HepG2 (cell line): Measurements from ENCODE around the gene RAP2A. TPM values are rescaled to one million over a fixed set of nuclear protein-coding genes. Genes with fewer than 3 reads are reported as not detected.

ENCODE experiments used
- ATF7 ChIP-seq, 2 experiments: fragments of 450-650 bp in 1 of 2; sonication (generic) in 1 of 2; formaldehyde crosslinking in 1 of 2; IDR thresholded peaks; 2 replicates each; pipeline versions ENCODE4 v1.4.0 to v1.6.1; 2016 to 2020; ENCODE audit warnings: antibody characterized with exemption in 1 of 2, mild to moderate bottlenecking in 1 of 2, missing genetic modification reagents in 1 of 2
- JUNB ChIP-seq: sonication (generic); formaldehyde crosslinking; IDR thresholded peaks from 2 replicates; pipeline ENCODE4 v1.8.0; 2022; ENCODE audit warnings: missing genetic modification reagents, mild to moderate bottlenecking, borderline replicate concordance
- KMT2A ChIP-seq: sonication (generic); formaldehyde crosslinking; IDR thresholded peaks from 2 replicates; pipeline ENCODE4 v1.4.0; 2020; ENCODE audit warnings: missing genetic modification reagents
- MBD4 ChIP-seq: IDR thresholded peaks from 2 replicates; pipeline ENCODE4 v1.6.1; 2012; ENCODE audit warnings: low read length, inconsistent platforms, borderline replicate concordance
- PRPF4 ChIP-seq: fragments of 200-400 bp; formaldehyde crosslinking; IDR thresholded peaks from 2 replicates; pipeline ENCODE4 v1.6.1; 2016; ENCODE audit warnings: low read length, low read depth; ENCODE audit not compliant: poor library complexity, severe bottlenecking
- REPIN1 ChIP-seq: sonication (generic); formaldehyde crosslinking; IDR thresholded peaks from 2 replicates; pipeline ENCODE4 v1.8.0; 2022; ENCODE audit warnings: missing genetic modification reagents, low read depth, mild to moderate bottlenecking, borderline replicate concordance
- SMC3 ChIP-seq: IDR thresholded peaks from 2 replicates; pipeline ENCODE4 v1.6.1; 2011; ENCODE audit warnings: low read length, improper control_type of control experiment
- SMYD3 ChIP-seq: sonication (generic); formaldehyde crosslinking; IDR thresholded peaks from 2 replicates; pipeline ENCODE4 v1.8.1; 2023; ENCODE audit warnings: mild to moderate bottlenecking, missing genetic modification reagents
- ZFYVE20 ChIP-seq: sonication (generic); formaldehyde crosslinking; IDR thresholded peaks from 2 replicates; pipeline ENCODE4 v1.8.0; 2023; ENCODE audit warnings: low read depth, mild to moderate bottlenecking, moderate library complexity, missing genetic modification reagents, borderline replicate concordance
- ZNF225 ChIP-seq: sonication (generic); formaldehyde crosslinking; IDR thresholded peaks from 2 replicates; pipeline ENCODE4 v1.4.0; 2020; ENCODE audit warnings: mild to moderate bottlenecking, missing genetic modification reagents
- ZNF282 ChIP-seq: fragments of 450-650 bp; IDR thresholded peaks from 2 replicates; pipeline ENCODE4 v1.6.1; 2018; ENCODE audit not compliant: partially characterized antibody
- ZNF331 ChIP-seq: sonication (generic); formaldehyde crosslinking; IDR thresholded peaks from 2 replicates; pipeline ENCODE4 v1.4.0; 2020; ENCODE audit warnings: missing genetic modification reagents
- ZNF607 ChIP-seq: sonication (generic); formaldehyde crosslinking; IDR thresholded peaks from 2 replicates; pipeline ENCODE4 v1.5.1; 2020; ENCODE audit warnings: missing genetic modification reagents, mild to moderate bottlenecking, borderline replicate concordance
- ZNF619 ChIP-seq: sonication (generic); formaldehyde crosslinking; IDR thresholded peaks from 2 replicates; pipeline ENCODE4 v1.4.0; 2020; ENCODE audit warnings: mild to moderate bottlenecking, missing genetic modification reagents
- ZNF761 ChIP-seq: sonication (generic); formaldehyde crosslinking; conservative IDR thresholded peaks from 2 replicates; pipeline ENCODE4 v1.4.0; 2020; ENCODE audit warnings: mild to moderate bottlenecking, missing genetic modification reagents
- ZSCAN25 ChIP-seq: sonication (generic); formaldehyde crosslinking; IDR thresholded peaks from 2 replicates; pipeline ENCODE4 v1.8.0; 2022; ENCODE audit warnings: mild to moderate bottlenecking, missing genetic modification reagents
- polyA plus RNA-seq, 8 experiments: library from polyadenylated mRNA; depleted of rRNA in 3 of 8; stranded (reverse) in 7 of 8; unstranded in 1 of 8; fragments of >200 nt; fragmentation: Illumina TruSeq in 4 of 8; extraction: Trizol in 4 of 8; gene quantifications; 2 replicates each; pipeline versions ENCODE4 v1.2.1 to v1.2.3, GENCODE V29; 2011 to 2016; ENCODE audit warnings: low read depth in 4 of 8, missing spikeins in 1 of 8, mixed read lengths in 1 of 8; ENCODE audit not compliant: insufficient read depth in 1 of 8
- total RNA-seq, 5 experiments: library from RNA; depleted of rRNA; stranded (reverse); fragments of >200 nt; fragmentation: Illumina TruSeq; extraction: Trizol; gene quantifications; 2 replicates each; pipeline ENCODE4 v1.2.3, GENCODE V29; 2016; ENCODE audit warnings: low read depth in 1 of 5
- TF ChIP-seq, protein P1 (sequence below): sonication (generic); formaldehyde crosslinking; IDR thresholded peaks from 2 replicates; pipeline ENCODE4 v1.5.0; 2020; ENCODE audit warnings: missing genetic modification reagents
- TF ChIP-seq, protein P2 (sequence below): sonication (generic); formaldehyde crosslinking; IDR thresholded peaks from 2 replicates; pipeline ENCODE4 v1.4.0; 2020; ENCODE audit warnings: missing genetic modification reagents
- TF ChIP-seq, protein P3 (sequence below): sonication (generic); formaldehyde crosslinking; IDR thresholded peaks from 2 replicates; pipeline ENCODE4 v1.5.1; 2020; ENCODE audit warnings: missing genetic modification reagents, mild to moderate bottlenecking, borderline replicate concordance
- TF ChIP-seq, protein P4 (sequence below): IDR thresholded peaks from 2 replicates; pipeline ENCODE4 v1.6.1; 2016; ENCODE audit warnings: missing genetic modification reagents, missing compliant biosample characterization

Gene RAP2A
- total and polyA plus RNA-seq, 2 of the 13 experiments (the other 11 are each of a cell fraction or from before 2014, with no cell fraction given): 9.9 to 23.1 TPM

DNA sequence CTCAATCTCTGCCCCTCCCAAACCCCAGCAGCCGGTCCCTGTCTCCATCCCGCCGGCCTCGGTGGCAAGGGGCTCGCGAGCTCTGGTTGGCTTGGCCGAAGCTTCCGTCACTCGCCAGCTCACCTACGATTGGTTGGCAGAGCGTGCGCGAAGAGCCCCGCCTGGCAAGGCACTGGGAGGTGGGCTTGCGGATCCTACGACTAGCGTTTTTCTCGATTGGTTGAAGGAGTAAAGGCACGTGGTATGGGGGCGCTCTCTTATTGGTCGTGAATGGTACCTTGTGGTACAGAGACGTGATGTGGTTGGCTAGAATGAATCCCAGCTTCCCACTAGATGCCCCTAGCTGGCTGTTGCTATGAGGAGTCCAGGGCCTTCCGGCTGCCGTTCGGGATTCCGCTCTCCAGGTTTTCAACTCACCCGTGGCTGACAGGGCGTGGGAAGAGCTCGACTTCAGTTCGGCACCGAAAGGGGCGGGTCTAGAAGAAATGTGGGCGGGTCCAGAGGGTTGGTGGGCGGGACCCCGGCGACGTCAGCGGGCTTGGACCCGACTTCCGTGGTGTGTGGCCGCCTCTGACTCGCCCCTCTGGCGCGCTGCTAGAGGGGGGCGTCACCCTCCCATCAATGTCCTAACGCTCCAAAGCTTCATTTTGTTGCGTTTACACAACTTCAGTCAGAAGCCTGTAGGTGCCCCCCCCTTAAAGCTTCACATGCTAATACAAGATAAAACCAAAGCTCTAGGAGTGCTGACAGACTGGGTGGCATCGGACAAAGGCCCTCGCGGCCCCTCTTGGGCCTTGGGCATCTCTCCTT lies 847 bp upstream of the RAP2A start (continued):
- TF ChIP-seq, protein P1, sequence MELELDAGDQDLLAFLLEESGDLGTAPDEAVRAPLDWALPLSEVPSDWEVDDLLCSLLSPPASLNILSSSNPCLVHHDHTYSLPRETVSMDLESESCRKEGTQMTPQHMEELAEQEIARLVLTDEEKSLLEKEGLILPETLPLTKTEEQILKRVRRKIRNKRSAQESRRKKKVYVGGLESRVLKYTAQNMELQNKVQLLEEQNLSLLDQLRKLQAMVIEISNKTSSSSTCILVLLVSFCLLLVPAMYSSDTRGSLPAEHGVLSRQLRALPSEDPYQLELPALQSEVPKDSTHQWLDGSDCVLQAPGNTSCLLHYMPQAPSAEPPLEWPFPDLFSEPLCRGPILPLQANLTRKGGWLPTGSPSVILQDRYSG (CRISPR knock-in tag): no peak
- TF ChIP-seq ZSCAN25 (CRISPR knock-in tag): no peak
- TF ChIP-seq, protein P2, sequence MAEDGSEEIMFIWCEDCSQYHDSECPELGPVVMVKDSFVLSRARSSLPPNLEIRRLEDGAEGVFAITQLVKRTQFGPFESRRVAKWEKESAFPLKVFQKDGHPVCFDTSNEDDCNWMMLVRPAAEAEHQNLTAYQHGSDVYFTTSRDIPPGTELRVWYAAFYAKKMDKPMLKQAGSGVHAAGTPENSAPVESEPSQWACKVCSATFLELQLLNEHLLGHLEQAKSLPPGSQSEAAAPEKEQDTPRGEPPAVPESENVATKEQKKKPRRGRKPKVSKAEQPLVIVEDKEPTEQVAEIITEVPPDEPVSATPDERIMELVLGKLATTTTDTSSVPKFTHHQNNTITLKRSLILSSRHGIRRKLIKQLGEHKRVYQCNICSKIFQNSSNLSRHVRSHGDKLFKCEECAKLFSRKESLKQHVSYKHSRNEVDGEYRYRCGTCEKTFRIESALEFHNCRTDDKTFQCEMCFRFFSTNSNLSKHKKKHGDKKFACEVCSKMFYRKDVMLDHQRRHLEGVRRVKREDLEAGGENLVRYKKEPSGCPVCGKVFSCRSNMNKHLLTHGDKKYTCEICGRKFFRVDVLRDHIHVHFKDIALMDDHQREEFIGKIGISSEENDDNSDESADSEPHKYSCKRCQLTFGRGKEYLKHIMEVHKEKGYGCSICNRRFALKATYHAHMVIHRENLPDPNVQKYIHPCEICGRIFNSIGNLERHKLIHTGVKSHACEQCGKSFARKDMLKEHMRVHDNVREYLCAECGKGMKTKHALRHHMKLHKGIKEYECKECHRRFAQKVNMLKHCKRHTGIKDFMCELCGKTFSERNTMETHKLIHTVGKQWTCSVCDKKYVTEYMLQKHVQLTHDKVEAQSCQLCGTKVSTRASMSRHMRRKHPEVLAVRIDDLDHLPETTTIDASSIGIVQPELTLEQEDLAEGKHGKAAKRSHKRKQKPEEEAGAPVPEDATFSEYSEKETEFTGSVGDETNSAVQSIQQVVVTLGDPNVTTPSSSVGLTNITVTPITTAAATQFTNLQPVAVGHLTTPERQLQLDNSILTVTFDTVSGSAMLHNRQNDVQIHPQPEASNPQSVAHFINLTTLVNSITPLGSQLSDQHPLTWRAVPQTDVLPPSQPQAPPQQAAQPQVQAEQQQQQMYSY (CRISPR knock-in tag): peak; percentile 99
- TF ChIP-seq ZNF607 (CRISPR knock-in tag): peak; percentile 30; the same call in 1 of the 2 replicates
- TF ChIP-seq, protein P3, sequence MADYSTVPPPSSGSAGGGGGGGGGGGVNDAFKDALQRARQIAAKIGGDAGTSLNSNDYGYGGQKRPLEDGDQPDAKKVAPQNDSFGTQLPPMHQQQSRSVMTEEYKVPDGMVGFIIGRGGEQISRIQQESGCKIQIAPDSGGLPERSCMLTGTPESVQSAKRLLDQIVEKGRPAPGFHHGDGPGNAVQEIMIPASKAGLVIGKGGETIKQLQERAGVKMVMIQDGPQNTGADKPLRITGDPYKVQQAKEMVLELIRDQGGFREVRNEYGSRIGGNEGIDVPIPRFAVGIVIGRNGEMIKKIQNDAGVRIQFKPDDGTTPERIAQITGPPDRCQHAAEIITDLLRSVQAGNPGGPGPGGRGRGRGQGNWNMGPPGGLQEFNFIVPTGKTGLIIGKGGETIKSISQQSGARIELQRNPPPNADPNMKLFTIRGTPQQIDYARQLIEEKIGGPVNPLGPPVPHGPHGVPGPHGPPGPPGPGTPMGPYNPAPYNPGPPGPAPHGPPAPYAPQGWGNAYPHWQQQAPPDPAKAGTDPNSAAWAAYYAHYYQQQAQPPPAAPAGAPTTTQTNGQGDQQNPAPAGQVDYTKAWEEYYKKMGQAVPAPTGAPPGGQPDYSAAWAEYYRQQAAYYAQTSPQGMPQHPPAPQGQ (CRISPR knock-in tag): no peak
- TF ChIP-seq PRPF4: no peak
- TF ChIP-seq ZNF225: no peak
- no peak for TF ChIP-seq ZFYVE20 (CRISPR knock-in tag)
- peak; percentile 31; the same call in 1 of the 2 replicates for TF ChIP-seq REPIN1 (CRISPR knock-in tag)
- no peak; the same call in 1 of the 2 replicates for TF ChIP-seq ZNF331 (CRISPR knock-in tag)
- no peak for TF ChIP-seq ZNF619 (CRISPR knock-in tag)
- TF ChIP-seq SMYD3 (CRISPR knock-in tag): 0 out of 2 replicates have a peak, but pooled peaks have one; percentile 35
- no peak for TF ChIP-seq KMT2A (CRISPR knock-in tag)
- TF ChIP-seq, protein P4, sequence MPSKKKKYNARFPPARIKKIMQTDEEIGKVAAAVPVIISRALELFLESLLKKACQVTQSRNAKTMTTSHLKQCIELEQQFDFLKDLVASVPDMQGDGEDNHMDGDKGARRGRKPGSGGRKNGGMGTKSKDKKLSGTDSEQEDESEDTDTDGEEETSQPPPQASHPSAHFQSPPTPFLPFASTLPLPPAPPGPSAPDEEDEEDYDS (CRISPR knock-in tag): peak; percentile 5; the same call in 1 of the 2 replicates
- TF ChIP-seq SMC3: no peak; the same call in 1 of the 2 replicates
- no peak for TF ChIP-seq JUNB
- no peak for TF ChIP-seq ATF7 (IDR thresholded peaks at IDR 0.05)
- TF ChIP-seq ATF7 (CRISPR knock-in tag; IDR thresholded peaks at IDR 0.05): no peak
- no peak for TF ChIP-seq ZNF282
- no peak for TF ChIP-seq MBD4
- TF ChIP-seq ZNF761: no peak
